NCI-H524 treated with DMSO at 0.1 percent for 48 hours (cell line): ENCODE measurements around the gene S100A13.
A peak's percentile ranks its signal among the peaks of the same experiment; 100 is the strongest.
"Not testable (repeated sequence)": the region's sequence is repeated elsewhere in the genome, so short reads cannot be mapped to it uniquely, and the experiment has no call there.

ENCODE experiments used
- DNase-seq: peaks from one replicate; lab custom pipeline; 2025; lab: John Stamatoyannopoulos, UW

Gene S100A13

GRCh38 chr1:153626904-153627714 lies at the start of gene S100A13:
TSS of gene S100A13 (minus strand) at chr1:153627505. CDS start at chr1:153626472, 1,033 bp downstream.
- DNase-seq: peak; percentile 11

DNA sequence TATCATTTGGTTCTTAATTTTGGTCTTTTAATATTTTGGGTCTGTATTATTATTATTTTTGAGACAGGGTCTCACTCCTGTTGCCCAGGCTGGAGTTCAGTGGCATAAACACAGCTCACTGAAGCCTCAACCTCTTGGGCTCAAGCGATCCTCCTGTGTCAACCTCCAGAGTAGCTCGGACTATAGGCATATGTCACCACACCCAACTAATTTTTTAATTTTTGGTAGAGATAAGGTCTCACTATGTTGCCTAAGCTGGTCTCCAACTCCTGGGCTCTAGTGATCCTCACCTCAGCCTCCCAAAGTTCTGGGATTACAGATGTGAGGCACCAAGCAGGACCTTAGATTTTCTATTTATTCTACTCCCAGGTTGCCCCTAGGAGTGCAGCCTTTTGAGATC lies 46.2 kb upstream of the S100A13 start:
- no peak for DNase-seq

DNA sequence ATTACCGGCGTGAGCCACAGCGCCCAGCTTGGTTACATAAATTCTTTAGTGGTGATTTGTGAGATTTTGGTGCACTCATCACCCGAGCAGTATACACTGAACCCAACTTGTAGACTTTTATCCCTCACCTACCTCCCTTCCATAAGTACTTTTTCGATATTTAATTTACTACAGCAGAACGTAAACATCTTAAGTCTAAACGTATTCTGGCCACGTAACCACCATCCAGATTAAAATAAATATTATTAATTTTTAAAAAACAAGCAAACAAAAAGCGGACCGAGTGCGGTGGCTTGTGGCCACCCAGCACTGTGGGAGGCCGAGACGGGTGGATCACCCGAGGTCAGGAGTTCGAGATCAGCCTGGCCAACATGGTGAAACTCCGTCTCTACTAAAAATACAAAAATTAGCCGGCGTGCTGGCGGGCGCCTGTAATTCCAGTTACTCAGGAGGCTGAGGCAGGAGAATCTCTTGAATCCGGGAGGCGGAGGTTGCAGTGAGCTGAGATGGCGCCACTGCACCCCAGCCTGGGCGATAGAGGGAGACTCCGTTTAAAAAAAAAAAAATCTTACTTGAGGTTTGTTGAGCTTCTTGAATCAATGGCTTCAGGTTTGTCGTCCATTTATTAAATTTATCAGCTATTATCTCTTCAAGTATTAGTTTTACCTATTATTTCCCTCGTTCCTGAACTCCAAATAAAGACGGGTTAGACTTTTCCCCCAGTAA lies 44.5 kb upstream of the S100A13 start:
- peak; percentile 30 for DNase-seq

DNA sequence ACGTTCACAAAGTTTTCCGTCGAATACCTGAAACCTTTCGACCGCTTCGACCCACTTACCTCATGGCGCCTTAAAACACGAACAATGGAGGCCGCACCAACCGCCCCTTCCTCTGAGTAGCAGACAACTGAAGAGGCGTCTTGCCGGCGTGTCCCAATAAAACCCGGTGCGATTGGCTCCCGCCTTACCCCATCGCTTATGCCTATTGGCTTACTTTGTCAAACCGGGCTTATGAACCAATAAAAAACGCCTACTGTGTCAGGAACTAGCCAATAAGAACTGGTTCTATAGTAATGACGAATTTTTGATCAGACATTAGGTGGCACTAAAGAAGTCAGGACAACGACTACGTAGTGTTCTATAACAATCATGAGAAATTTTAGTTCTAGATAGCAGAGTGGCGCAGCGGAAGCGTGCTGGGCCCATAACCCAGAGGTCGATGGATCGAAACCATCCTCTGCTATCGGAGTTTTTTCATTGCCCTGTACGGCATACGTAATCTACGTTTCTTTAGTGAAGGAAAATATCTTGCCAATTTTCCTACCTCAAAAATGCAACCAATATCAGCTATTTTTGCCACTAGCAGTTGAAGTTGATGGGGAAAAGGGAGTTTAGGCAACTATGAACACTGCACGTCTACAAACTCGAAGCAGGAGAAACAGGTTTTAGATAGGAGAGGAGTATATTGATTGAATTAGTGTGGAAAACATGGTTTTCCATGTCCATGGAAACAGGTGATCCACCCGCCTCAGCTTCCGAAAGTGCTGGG lies 43.7 kb upstream of the S100A13 start, which contains the start of gene ILF2:
Gene ILF2 (minus strand): TSS at position 135 of the 769 bp plus-strand sequence. CDS start 71 bp downstream, at position 64.
- peak; percentile 98 for DNase-seq

DNA sequence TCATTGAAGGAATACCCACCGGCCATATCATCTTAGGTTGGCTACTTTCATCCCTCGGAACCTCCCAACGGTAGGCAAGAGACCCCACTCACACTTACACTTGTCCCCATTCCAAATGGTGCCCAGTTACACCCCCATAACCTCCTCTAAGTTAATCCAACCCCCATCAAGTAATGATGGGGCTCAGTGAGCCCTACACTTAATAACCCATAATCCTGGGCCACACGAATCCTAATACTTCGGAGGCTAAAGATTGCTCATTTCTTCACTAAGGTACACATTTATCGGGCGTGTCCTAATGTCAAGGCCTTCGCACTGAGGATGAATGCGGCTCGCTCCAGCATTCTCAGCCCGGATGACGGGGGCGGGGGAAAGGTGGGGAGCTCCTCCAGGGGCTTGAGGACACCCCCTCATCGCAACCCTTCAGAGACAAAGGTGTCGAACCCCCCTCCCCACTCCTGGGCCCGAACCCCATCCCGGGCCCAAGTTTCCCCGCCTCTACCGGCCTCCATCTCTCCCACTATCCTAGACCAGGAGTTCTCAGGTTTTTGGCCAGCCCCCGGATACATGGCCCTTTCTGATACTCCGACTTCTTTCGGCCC lies 43.1 kb upstream of the S100A13 start:
- no peak for DNase-seq

DNA sequence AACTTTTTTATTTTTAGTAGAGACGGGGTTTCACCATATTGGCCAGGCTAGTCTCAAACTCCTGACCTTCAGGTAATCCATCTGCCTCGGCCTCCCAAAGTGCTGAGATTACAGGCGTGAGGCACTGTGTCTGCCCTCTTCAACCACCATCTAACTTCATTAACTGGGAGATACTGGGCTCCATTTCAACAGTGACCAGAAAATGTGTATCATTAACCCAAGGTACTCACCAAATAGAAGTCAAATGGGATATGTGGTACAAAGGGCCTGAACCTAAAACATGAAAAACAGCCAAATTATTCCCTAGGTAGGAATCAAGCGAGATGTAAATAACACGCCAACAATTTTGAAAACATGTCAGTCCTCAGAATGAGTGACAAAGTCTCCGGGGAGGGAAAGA lies 42.3 kb upstream of the S100A13 start:
- no peak for DNase-seq

GRCh38 chr1:153668672-153669071 lies 41.4 kb upstream of the S100A13 start:
- DNase-seq: not testable (repeated sequence)

- DNase-seq: no peak
These were observed 40.1 kb upstream of the S100A13 start for GRCh38 chr1:153667439-153667838.

DNA sequence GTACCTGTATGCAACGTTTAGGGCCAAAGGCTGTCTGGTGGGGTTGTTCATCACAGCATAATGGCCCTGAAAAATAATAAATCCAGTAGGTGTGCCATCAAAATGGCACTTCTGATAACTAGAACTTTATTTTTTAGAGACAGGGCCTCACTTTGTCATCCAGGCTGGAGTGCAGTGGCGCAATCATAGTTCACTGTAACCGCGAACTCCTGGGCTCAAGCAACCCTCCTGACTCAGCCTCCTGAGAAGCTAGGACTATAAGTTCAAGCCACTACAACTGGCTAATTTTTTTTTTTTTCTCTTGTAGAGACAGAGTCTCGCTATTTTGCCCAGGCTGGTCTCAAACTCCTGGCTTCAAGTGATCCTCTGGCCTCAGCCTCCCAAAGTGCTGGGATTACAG lies 35.9 kb upstream of the S100A13 start:
- DNase-seq: no peak

- no peak for DNase-seq
These were observed 35.0 kb upstream of the S100A13 start for GRCh38 chr1:153662269-153662668.

DNA sequence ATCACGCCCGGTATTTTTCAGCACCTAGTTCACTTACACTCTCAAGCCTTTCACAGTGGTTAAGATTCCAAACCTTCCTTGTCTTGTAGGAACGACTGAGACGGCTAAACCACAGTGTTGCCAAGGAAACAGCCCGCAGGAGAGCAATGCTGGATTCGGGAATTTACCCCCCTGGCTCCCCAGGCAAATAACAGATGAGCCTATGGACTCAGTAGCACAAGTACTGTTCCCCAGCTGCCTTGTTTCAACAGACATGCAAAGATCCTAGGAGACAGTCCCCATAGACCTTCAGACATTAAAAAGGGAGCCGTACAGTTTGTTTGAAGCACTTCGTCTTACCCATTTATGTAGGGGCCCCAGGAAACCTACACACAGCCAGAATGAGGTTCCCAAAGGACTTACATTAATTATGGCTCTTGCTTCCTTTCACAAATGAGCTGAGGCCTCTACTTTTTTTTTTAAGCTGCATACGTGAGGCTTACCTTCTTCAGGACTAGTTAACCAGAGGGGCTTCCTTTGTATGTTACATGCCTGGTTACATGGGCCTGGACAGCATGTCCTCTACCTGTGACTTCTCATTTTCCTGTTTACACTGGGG lies 33.9 kb upstream of the S100A13 start:
- DNase-seq: no peak

- no peak for DNase-seq
These were observed 32.4 kb upstream of the S100A13 start for GRCh38 chr1:153659656-153660055.

- no peak for DNase-seq
These were observed 31.9 kb upstream of the S100A13 start for GRCh38 chr1:153659175-153659534.

- peak; percentile 51 for DNase-seq
These were observed 31.3 kb upstream of the S100A13 start, which contains the start of gene SNAPIN for GRCh38 chr1:153658400-153659174. TSS of gene SNAPIN (plus strand) at chr1:153658703. CDS start at chr1:153658744, 41 bp downstream.

- DNase-seq: no peak
These were observed 28.0 kb upstream of the S100A13 start for GRCh38 chr1:153655333-153655732.

DNA sequence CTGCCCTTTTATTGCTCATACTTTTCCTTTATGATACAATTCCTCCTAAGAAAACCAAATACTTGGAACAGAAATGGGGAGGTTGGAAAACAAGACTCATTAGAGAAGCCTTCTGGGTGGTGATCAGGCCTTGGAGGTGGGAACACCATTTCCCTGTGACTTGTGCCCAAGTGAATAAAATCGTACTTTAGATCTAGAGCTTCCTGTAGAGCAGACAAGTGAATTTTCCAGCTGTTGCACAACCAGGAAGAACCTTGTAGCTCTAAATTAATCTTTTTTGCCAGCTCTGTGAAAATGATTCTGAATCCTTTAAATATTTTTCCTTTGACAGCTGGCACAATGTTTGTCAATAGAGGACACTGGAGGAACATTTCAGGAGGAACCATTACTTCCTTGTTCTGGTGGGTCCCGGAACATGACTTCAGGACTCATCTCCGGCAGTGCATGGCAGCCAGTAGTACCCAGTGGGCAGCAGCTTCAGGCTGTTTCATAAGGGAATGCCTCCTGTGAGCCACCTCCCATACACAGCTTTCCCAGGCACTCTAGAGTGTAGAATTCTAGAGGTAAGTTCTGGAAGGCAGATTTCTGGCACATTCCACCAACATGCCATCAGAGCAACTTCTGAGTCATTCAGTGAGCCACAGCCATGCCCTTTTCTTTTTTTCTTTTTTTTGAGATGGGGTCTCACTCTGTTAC lies 25.6 kb upstream of the S100A13 start:
- DNase-seq: no peak

GRCh38 chr1:153651771-153652170 lies 24.5 kb upstream of the S100A13 start:
- no peak for DNase-seq

- DNase-seq: no peak
These were observed 22.5 kb upstream of the S100A13 start for GRCh38 chr1:153649863-153650235.

- no peak for DNase-seq
These were observed 22.0 kb upstream of the S100A13 start for GRCh38 chr1:153649137-153649862.
